Body of pancreas (tissue), 4 donors: ENCODE measurements around the gene TBX1.

Source experiments
- CTCF ChIP-seq, 7 experiments: fragments of 450-650 bp in 4 of 7; fragments of 200-600 bp in 3 of 7; sonication (generic) in 3 of 7; IDR thresholded peaks; one replicate each; pipeline ENCODE4 v1.5.1; 2016 to 2019; ENCODE audit warnings: antibody characterized with exemption in 7 of 7
- POLR2A ChIP-seq, 3 donors: fragments of 450-650 bp; IDR thresholded peaks; one replicate each; pipeline ENCODE4 v1.6.1; 2016; ENCODE audit warnings: antibody characterized with exemption in 3 of 3, mild to moderate bottlenecking in 2 of 3

- no peak for TF ChIP-seq CTCF (IDR thresholded peaks at IDR 0.05)
- no peak for TF ChIP-seq POLR2A (IDR thresholded peaks at IDR 0.05)
These were observed 39.0 kb downstream of the TBX1 start for GRCh38 chr22:19799322-19800190.
